Lower leg skin (tissue), 4 donors: ENCODE data around the gene SGCE. TPM values are rescaled to one million over a fixed set of nuclear protein-coding genes. Genes with fewer than 3 reads are reported as not detected.

Experiments
- DNase-seq, 2 donors: peaks; one replicate each; pipeline ENCODE4 v3.0.0-alpha.2; 2019; ENCODE audit warnings: low spot score in 2 of 2
- H3K4me3 ChIP-seq: fragments of 200-600 bp; sonication (generic); 2 replicates; pipeline ENCODE4 v1.5.1; 2017; ENCODE audit warnings: mild to moderate bottlenecking, low read depth; ENCODE audit not compliant: poor library complexity, severe bottlenecking
- POLR2A ChIP-seq, 2 donors: fragments of 450-650 bp; IDR thresholded peaks; one replicate each; pipeline ENCODE4 v1.6.1; 2016 to 2017; ENCODE audit warnings: antibody characterized with exemption in 2 of 2, mild to moderate bottlenecking in 1 of 2, moderate library complexity in 1 of 2
- WGBS, 2 donors: methylation state at CpG; one replicate each; pipeline ENCODE4 v1.1.5; 2018; 5-methylcytosine and 5-hydroxymethylcytosine counted together
- intact Hi-C: fragments of 100-400 bp; cut with DNase I; formaldehyde crosslinking; loops from one replicate; pipeline ENCODE4 v1.15.0; 2023; ENCODE audit warnings: low total_unique reads
- total RNA-seq, 4 donors: library from RNA; depleted of rRNA; stranded (reverse); fragments of >200 nt; gene quantifications; one replicate each; pipeline ENCODE4 v1.1.0, GENCODE V29; 2016
- TF ChIP-seq, protein P1 (sequence below), 3 donors: fragments of 450-650 bp; IDR thresholded peaks; one replicate each; pipeline ENCODE4 v1.5.1; 2016; ENCODE audit warnings: antibody characterized with exemption in 3 of 3, mild to moderate bottlenecking in 3 of 3, moderate library complexity in 2 of 3

The SGCE gene
- total RNA-seq, 4 donors from 2014 or later = 9.8 to 25.7 (median 17.8) TPM

- TF ChIP-seq, protein P1, sequence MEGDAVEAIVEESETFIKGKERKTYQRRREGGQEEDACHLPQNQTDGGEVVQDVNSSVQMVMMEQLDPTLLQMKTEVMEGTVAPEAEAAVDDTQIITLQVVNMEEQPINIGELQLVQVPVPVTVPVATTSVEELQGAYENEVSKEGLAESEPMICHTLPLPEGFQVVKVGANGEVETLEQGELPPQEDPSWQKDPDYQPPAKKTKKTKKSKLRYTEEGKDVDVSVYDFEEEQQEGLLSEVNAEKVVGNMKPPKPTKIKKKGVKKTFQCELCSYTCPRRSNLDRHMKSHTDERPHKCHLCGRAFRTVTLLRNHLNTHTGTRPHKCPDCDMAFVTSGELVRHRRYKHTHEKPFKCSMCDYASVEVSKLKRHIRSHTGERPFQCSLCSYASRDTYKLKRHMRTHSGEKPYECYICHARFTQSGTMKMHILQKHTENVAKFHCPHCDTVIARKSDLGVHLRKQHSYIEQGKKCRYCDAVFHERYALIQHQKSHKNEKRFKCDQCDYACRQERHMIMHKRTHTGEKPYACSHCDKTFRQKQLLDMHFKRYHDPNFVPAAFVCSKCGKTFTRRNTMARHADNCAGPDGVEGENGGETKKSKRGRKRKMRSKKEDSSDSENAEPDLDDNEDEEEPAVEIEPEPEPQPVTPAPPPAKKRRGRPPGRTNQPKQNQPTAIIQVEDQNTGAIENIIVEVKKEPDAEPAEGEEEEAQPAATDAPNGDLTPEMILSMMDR (IDR thresholded peaks at IDR 0.05) = no peak
- no peak for TF ChIP-seq POLR2A (IDR thresholded peaks at IDR 0.05)
- no peak for DNase-seq
- no peak overlapping the region for H3K4me3 ChIP-seq
- intact Hi-C loops = no loop called here
- 89 to 93% methylated on average over 3 of the region's 3 CpGs for WGBS, 2 donors
Observed at GRCh38 chr7:94616855-94617254, 39.1 kb downstream of the SGCE start.

DNA sequence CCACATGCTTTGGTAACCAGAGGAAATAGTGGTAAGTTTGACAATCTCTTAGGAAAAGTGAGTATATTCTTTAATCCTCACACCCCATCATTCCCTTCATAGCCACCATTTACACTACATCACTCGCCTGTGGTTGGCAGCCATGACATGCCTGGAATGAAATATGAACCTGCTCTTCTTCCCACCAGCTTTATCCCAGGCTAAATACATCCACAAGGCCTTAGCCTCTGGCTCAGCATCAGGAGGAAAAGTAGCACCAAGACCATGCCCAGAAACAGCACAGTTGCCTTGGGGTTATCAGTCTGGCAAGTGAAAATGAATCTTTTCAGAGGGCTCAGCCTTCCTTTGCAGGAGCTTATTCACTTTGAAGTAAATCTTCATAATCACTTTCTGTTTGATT is 40.3 kb downstream of the SGCE start:
- intact Hi-C loops = no loop called here
- TF ChIP-seq, protein P1 (IDR thresholded peaks at IDR 0.05) = no peak
- TF ChIP-seq POLR2A (IDR thresholded peaks at IDR 0.05) = no peak
- 89 to 96% methylated on average over 1 of the region's 1 CpG for WGBS, 2 donors
- DNase-seq = no peak
- no peak overlapping the region for H3K4me3 ChIP-seq

DNA sequence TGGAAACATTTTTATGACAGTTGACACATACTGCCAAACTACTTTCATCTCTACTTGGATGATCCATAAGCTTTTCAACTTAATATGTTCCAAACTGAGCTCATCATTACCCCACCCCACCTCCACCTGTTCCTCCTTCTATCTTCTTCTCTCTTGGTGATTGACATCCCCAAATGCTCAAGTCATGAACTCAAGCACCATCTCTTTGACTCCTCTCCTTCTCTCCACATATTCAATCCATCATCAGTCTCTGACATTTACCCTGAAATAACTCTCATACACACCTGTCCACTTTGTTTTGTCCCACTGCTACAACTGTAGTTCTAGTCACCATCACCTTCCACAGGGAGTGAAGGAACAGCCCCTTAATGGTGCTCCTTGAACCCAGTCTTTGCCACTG is 43.3 kb downstream of the SGCE start:
- intact Hi-C loops = no loop called here
- no peak overlapping the region for H3K4me3 ChIP-seq
- DNase-seq = no peak
- TF ChIP-seq, protein P1 (IDR thresholded peaks at IDR 0.05) = no peak
- TF ChIP-seq POLR2A (IDR thresholded peaks at IDR 0.05) = no peak

DNA sequence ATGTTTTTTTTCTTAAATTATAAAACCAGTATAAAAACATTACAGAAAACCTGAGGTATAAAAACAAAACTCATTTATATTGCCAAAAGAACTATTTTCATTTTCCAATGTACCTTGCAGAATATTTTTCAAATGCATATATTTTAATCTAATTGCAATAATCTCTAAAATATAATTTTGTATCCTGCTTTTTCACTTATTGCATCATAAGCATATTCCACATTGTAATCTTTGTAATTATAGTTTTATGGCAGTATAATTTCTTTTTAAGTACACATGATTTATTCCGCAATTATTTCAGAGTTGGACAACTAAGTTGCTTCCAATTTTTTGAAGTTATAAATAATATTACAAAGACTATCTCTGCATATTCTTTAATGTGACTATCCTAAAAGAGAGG is 43.7 kb downstream of the SGCE start:
- no peak for DNase-seq
- TF ChIP-seq, protein P1 (IDR thresholded peaks at IDR 0.05) = no peak
- TF ChIP-seq POLR2A (IDR thresholded peaks at IDR 0.05) = no peak
- intact Hi-C loops = no loop called here
- no peak overlapping the region for H3K4me3 ChIP-seq
- 77 to 86% methylated on average over 1 of the region's 1 CpG for WGBS, 2 donors

- intact Hi-C loops = no loop called here
- TF ChIP-seq, protein P1 (IDR thresholded peaks at IDR 0.05) = no peak
- TF ChIP-seq POLR2A (IDR thresholded peaks at IDR 0.05) = no peak
- DNase-seq = no peak
- WGBS, 2 donors = 90 to 91% methylated on average over 2 of the region's 2 CpGs
- H3K4me3 ChIP-seq = no peak overlapping the region
Observed at GRCh38 chr7:94609561-94609960, 46.4 kb downstream of the SGCE start.

GRCh38 chr7:94605031-94605430 is 50.9 kb downstream of the SGCE start:
- intact Hi-C loops = no loop called here
- no peak for DNase-seq
- no peak overlapping the region for H3K4me3 ChIP-seq
- TF ChIP-seq, protein P1 (IDR thresholded peaks at IDR 0.05) = no peak
- no peak for TF ChIP-seq POLR2A (IDR thresholded peaks at IDR 0.05)
- 86 to 89% methylated on average over 1 of the region's 1 CpG for WGBS, 2 donors
